HepG2 (cell line): ENCODE measurements around the gene ELOVL5. TPM values are rescaled to one million over a fixed set of nuclear protein-coding genes. Genes with fewer than 3 reads are reported as not detected.

ENCODE experiments used
- ATAC-seq: fragments of 200-7000 bp; cut with Tn5 transposase; 3 replicates; pipeline ENCODE4 v1.9.1; 2020; ENCODE audit warnings: mild to moderate bottlenecking, moderate library complexity
- BruUV-seq: library from RNA; stranded (reverse); fragments of 400-500 nt; replicated peaks from 2 replicates; lab custom pipeline; 2021; lab: Mats Ljungman, UMichigan
- CTCF ChIA-PET: fragments of 300-600 bp; formaldehyde crosslinking; extraction: SDS; loops from one replicate; lab custom pipeline; 2021; ENCODE audit warnings: low total read pairs, inconsistent platforms, low intra/inter-chr PET ratio; lab: Yijun Ruan, JAX
- POLR2A ChIA-PET: fragments of 350-600 bp; sonication (Branson Sonifier 250); formaldehyde crosslinking; loops from one replicate; lab custom pipeline; 2020; ENCODE audit warnings: antibody characterized with exemption, inconsistent platforms; lab: Yijun Ruan, JAX
- DNase-seq: peaks from one replicate; pipeline ENCODE4 v3.0.0-alpha.2; 2015; ENCODE audit warnings: low spot score
- FAIRE-seq: peaks from 3 replicates; lab custom pipeline; 2011; peaks lifted over from hg19 to GRCh38; lab: Jason Lieb, UNC
- H2AFZ ChIP-seq: one replicate; pipeline ENCODE4 v1.6.1; 2011; ENCODE audit warnings: low read length, inconsistent platforms
- H3K27ac ChIP-seq: fragments of 300-600 bp; 3 replicates; pipeline ENCODE4 v1.8.0; 2011; ENCODE audit warnings: mixed run types, mild to moderate bottlenecking, mixed read lengths, low read length, inconsistent platforms; ENCODE audit not compliant: insufficient read depth; ENCODE audit errors: extremely low read length
- H3K27me3 ChIP-seq, 2 experiments: fragments of 200-600 bp in 1 of 2; 2 replicates in 1 of 2; 3 replicates in 1 of 2; pipeline versions ENCODE4 v1.6.0 to v1.8.0; 2011; ENCODE audit warnings: low read length in 2 of 2, mild to moderate bottlenecking in 2 of 2, moderate library complexity in 2 of 2, inconsistent platforms in 1 of 2; ENCODE audit not compliant: insufficient read depth in 2 of 2, control insufficient read depth in 1 of 2
- H3K36me3 ChIP-seq, 2 experiments: fragments of 200-600 bp in 1 of 2; replicated peaks in 1 of 2; 2 replicates in 1 of 2; 3 replicates in 1 of 2; pipeline versions ENCODE4 v1.5.1 to v1.8.0; 2011; ENCODE audit warnings: low read length in 2 of 2, inconsistent platforms in 1 of 2; ENCODE audit not compliant: insufficient read depth in 2 of 2, control insufficient read depth in 1 of 2
- H3K4me1 ChIP-seq: 2 replicates; pipeline ENCODE4 v1.5.1; 2012; ENCODE audit warnings: low read length, inconsistent platforms; ENCODE audit not compliant: insufficient read depth
- H3K4me2 ChIP-seq: 2 replicates; pipeline ENCODE4 v1.6.0; 2011; ENCODE audit warnings: low read depth, low read length, inconsistent platforms
- H3K4me3 ChIP-seq, 3 experiments: fragments of 200-600 bp in 1 of 3; sonication (generic), shearing (Covaris generic) in 1 of 3; replicated peaks in 1 of 3; 2 replicates each; pipeline ENCODE4 v1.5.1; 2011 to 2016; ENCODE audit warnings: low read length in 3 of 3, inconsistent platforms in 2 of 3, low read depth in 2 of 3, mild to moderate bottlenecking in 2 of 3, control low read depth in 1 of 3, mixed read lengths in 1 of 3; ENCODE audit not compliant: insufficient read depth in 1 of 3
- H3K79me2 ChIP-seq: one replicate; pipeline ENCODE4 v1.6.1; 2011; ENCODE audit warnings: low read length, inconsistent platforms; ENCODE audit not compliant: insufficient read depth
- H3K9ac ChIP-seq: 2 replicates; pipeline ENCODE4 v1.6.0; 2011; ENCODE audit warnings: mild to moderate bottlenecking, low read depth, low read length, inconsistent platforms; ENCODE audit not compliant: insufficient read depth
- H3K9me3 ChIP-seq: 2 replicates; pipeline ENCODE4 v1.5.1; 2012; ENCODE audit warnings: mild to moderate bottlenecking, low read length
- H4K20me1 ChIP-seq: 2 replicates; pipeline ENCODE4 v1.6.0; 2011; ENCODE audit warnings: inconsistent platforms, mild to moderate bottlenecking, low read length, moderate library complexity; ENCODE audit not compliant: insufficient read depth
- BRCA1 ChIP-seq: sonication (generic); formaldehyde crosslinking; IDR thresholded peaks from 2 replicates; pipeline ENCODE4 v1.4.0; 2020; ENCODE audit warnings: missing genetic modification reagents
- FOSL1 ChIP-seq: sonication (generic); formaldehyde crosslinking; IDR thresholded peaks from 2 replicates; pipeline ENCODE4 v1.9.0; 2021; ENCODE audit warnings: missing genetic modification reagents, borderline replicate concordance
- HNRNPLL ChIP-seq: fragments of 200-400 bp; formaldehyde crosslinking; IDR thresholded peaks from 2 replicates; pipeline ENCODE4 v1.6.1; 2017; ENCODE audit warnings: mild to moderate bottlenecking, low read depth, low read length; ENCODE audit not compliant: poor library complexity, severe bottlenecking
- JUN ChIP-seq: sonication (generic); formaldehyde crosslinking; IDR thresholded peaks from 2 replicates; pipeline ENCODE4 v1.4.0; 2020; ENCODE audit warnings: mild to moderate bottlenecking, missing genetic modification reagents
- MLLT10 ChIP-seq: sonication (generic); formaldehyde crosslinking; IDR thresholded peaks from 2 replicates; pipeline ENCODE4 v1.4.0; 2020; ENCODE audit warnings: missing genetic modification reagents
- SETDB1 ChIP-seq: sonication (generic); formaldehyde crosslinking; IDR thresholded peaks from 2 replicates; pipeline ENCODE4 v1.5.1; 2020; ENCODE audit warnings: missing genetic modification reagents, mild to moderate bottlenecking, borderline replicate concordance
- SIN3A ChIP-seq: IDR thresholded peaks from 2 replicates; pipeline ENCODE4 v1.6.1; 2011; ENCODE audit warnings: low read depth, mild to moderate bottlenecking, control low read depth, low read length, borderline replicate concordance
- ZBTB46 ChIP-seq: sonication (generic); formaldehyde crosslinking; IDR thresholded peaks from 2 replicates; pipeline ENCODE4 v1.4.0; 2020; ENCODE audit warnings: mild to moderate bottlenecking, missing genetic modification reagents, borderline replicate concordance
- ZFYVE20 ChIP-seq: sonication (generic); formaldehyde crosslinking; IDR thresholded peaks from 2 replicates; pipeline ENCODE4 v1.8.0; 2023; ENCODE audit warnings: low read depth, mild to moderate bottlenecking, moderate library complexity, missing genetic modification reagents, borderline replicate concordance
- ZNF382 ChIP-seq: sonication (generic); formaldehyde crosslinking; IDR thresholded peaks from 2 replicates; pipeline ENCODE4 v1.5.0; 2020; ENCODE audit warnings: missing genetic modification reagents, mild to moderate bottlenecking, borderline replicate concordance
- ZNF546 ChIP-seq: sonication (generic); formaldehyde crosslinking; conservative IDR thresholded peaks from 2 replicates; pipeline ENCODE4 v1.8.1; 2023; ENCODE audit warnings: mild to moderate bottlenecking, missing genetic modification reagents
- ZNF557 ChIP-seq: sonication (generic); formaldehyde crosslinking; IDR thresholded peaks from 2 replicates; pipeline ENCODE4 v1.4.0; 2020; ENCODE audit warnings: missing genetic modification reagents
- ZNF569 ChIP-seq: sonication (generic); formaldehyde crosslinking; IDR thresholded peaks from 2 replicates; pipeline ENCODE4 v1.5.0; 2020; ENCODE audit warnings: mild to moderate bottlenecking, missing genetic modification reagents, moderate library complexity, borderline replicate concordance
- ZNF574 ChIP-seq: sonication (generic); formaldehyde crosslinking; IDR thresholded peaks from 2 replicates; pipeline ENCODE4 v1.4.0; 2020; ENCODE audit warnings: missing genetic modification reagents
- ZSCAN12 ChIP-seq: sonication (generic); formaldehyde crosslinking; IDR thresholded peaks from 2 replicates; pipeline ENCODE4 v1.9.0; 2021; ENCODE audit warnings: mild to moderate bottlenecking, missing genetic modification reagents
- WGBS: methylation state at CpG from one replicate; pipeline ENCODE4 v1.1.6; 2017; ENCODE audit warnings: low lambda C conversion rate; 5-methylcytosine and 5-hydroxymethylcytosine counted together
- in situ Hi-C: cut with HindIII; loops from 2 replicates; pipeline ENCODE4 v1.10.0; 2017; ENCODE audit warnings: low pct_unique_long_range_greater_than_20kb; ENCODE audit not compliant: extremely low pct_ligation_motif_present
- intact Hi-C: fragments of 100-400 bp; cut with micrococcal nuclease; formaldehyde crosslinking; loops from one replicate; pipeline ENCODE4 v1.10.0; 2022; ENCODE audit not compliant: unreplicated experiment
- polyA plus RNA-seq, 8 experiments: library from polyadenylated mRNA; depleted of rRNA in 3 of 8; stranded (reverse) in 7 of 8; unstranded in 1 of 8; fragments of >200 nt; fragmentation: Illumina TruSeq in 4 of 8; extraction: Trizol in 4 of 8; gene quantifications; 2 replicates each; pipeline versions ENCODE4 v1.2.1 to v1.2.3, GENCODE V29; 2011 to 2016; ENCODE audit warnings: low read depth in 4 of 8, missing spikeins in 1 of 8, mixed read lengths in 1 of 8; ENCODE audit not compliant: insufficient read depth in 1 of 8
- total RNA-seq, 5 experiments: library from RNA; depleted of rRNA; stranded (reverse); fragments of >200 nt; fragmentation: Illumina TruSeq; extraction: Trizol; gene quantifications; 2 replicates each; pipeline ENCODE4 v1.2.3, GENCODE V29; 2016; ENCODE audit warnings: low read depth in 1 of 5

The ELOVL5 gene
- total and polyA plus RNA-seq, 2 of the 13 experiments (the other 11 are each of a cell fraction or from before 2014, with no cell fraction given): 50.1 to 72.4 TPM

- Histone ChIP-seq H3K4me3 (no peak overlapping the region), H3K9ac (no peak overlapping the region), H3K27me3 (no peaks in the 10 kb centered on the region; a peak in 1 of 5 replicates), H3K4me1 (no peaks in the 10 kb centered on the region)
- no peak for DNase-seq
- no TSS peak for BruUV-seq
- TF ChIP-seq BRCA1 (CRISPR knock-in tag): no peak
- TF ChIP-seq JUN: no peak
- TF ChIP-seq FOSL1 (CRISPR knock-in tag): no peak
- TF ChIP-seq SETDB1 (CRISPR knock-in tag): no peak
- TF ChIP-seq HNRNPLL: no peak
- no peak for TF ChIP-seq ZNF382 (CRISPR knock-in tag)
- TF ChIP-seq SIN3A: no peak
- TF ChIP-seq ZBTB46: no peak
- no peak for TF ChIP-seq MLLT10
- TF ChIP-seq ZNF557 (CRISPR knock-in tag): no peak
- TF ChIP-seq ZFYVE20 (CRISPR knock-in tag): no peak
- no peak for TF ChIP-seq ZNF546 (CRISPR knock-in tag)
- no peak for TF ChIP-seq ZNF574 (CRISPR knock-in tag)
- no peak for TF ChIP-seq ZSCAN12 (CRISPR knock-in tag)
- no peak for TF ChIP-seq ZNF569 (CRISPR knock-in tag)
- TF ChIP-seq, all 625 proteins: peak for 0
- H3K9me3 ChIP-seq: no peaks in the 10 kb centered on the region
- H3K36me3 ChIP-seq: no peaks in the 10 kb centered on the region
- no peaks in the 10 kb centered on the region for H4K20me1 ChIP-seq
- intact Hi-C loops (no loop called here), in situ Hi-C loops (no loop called here)
- H2AFZ ChIP-seq: no peak overlapping the region
- ChIA-PET POLR2A (no interaction called here), CTCF (no interaction called here)
- no peak for FAIRE-seq
- H3K27ac ChIP-seq: no peak overlapping the region
- no peak for ATAC-seq
- WGBS: 32% methylated on average over 3 of the region's 3 CpGs
- no peaks in the 10 kb centered on the region for H3K79me2 ChIP-seq
- H3K4me2 ChIP-seq: no peak overlapping the region
Measured at GRCh38 chr6:53239526-53239925, 109.2 kb downstream of the ELOVL5 start.
